Osteocyte (in vitro differentiated cells): ENCODE data around the gene DGKD. TPM values are rescaled to one million over a fixed set of nuclear protein-coding genes. Genes with fewer than 3 reads are reported as not detected.

Experiments
- DNase-seq: peaks from one replicate; pipeline ENCODE4 v3.0.0; 2021; ENCODE audit warnings: mixed read lengths; ENCODE audit not compliant: unreplicated experiment; ENCODE audit errors: extremely low spot score
- H3K27ac Mint-ChIP-seq: one replicate; pipeline ENCODE4 v1.8.0; 2021; ENCODE audit warnings: mild to moderate bottlenecking, mixed read lengths; ENCODE audit not compliant: unreplicated experiment
- H3K27me3 Mint-ChIP-seq: one replicate; pipeline ENCODE4 v1.8.0; 2021; ENCODE audit warnings: mixed read lengths; ENCODE audit not compliant: unreplicated experiment
- H3K36me3 Mint-ChIP-seq: one replicate; pipeline ENCODE4 v1.8.0; 2021; ENCODE audit warnings: mixed read lengths; ENCODE audit not compliant: unreplicated experiment
- H3K4me1 Mint-ChIP-seq: one replicate; pipeline ENCODE4 v1.8.0; 2021; ENCODE audit warnings: mixed read lengths; ENCODE audit not compliant: unreplicated experiment
- H3K4me3 Mint-ChIP-seq: one replicate; pipeline ENCODE4 v1.8.0; 2021; ENCODE audit warnings: mild to moderate bottlenecking, moderate library complexity, mixed read lengths; ENCODE audit not compliant: unreplicated experiment
- H3K9me3 Mint-ChIP-seq: one replicate; pipeline ENCODE4 v1.8.0; 2021; ENCODE audit warnings: mixed read lengths; ENCODE audit not compliant: unreplicated experiment
- total RNA-seq: library from RNA; stranded (reverse); gene quantifications from 2 replicates; pipeline ENCODE4 v1.2.1, GENCODE V29; 2021
- TF ChIP-seq, protein P1 (sequence below): fragments of 200-600 bp; sonication (generic); IDR thresholded peaks from 2 replicates; pipeline ENCODE4 v1.5.0; 2021; ENCODE audit warnings: antibody characterized with exemption, mild to moderate bottlenecking, moderate library complexity

Gene DGKD
- total RNA-seq, 1 donor from 2014 or later = 70.5 TPM

DNA sequence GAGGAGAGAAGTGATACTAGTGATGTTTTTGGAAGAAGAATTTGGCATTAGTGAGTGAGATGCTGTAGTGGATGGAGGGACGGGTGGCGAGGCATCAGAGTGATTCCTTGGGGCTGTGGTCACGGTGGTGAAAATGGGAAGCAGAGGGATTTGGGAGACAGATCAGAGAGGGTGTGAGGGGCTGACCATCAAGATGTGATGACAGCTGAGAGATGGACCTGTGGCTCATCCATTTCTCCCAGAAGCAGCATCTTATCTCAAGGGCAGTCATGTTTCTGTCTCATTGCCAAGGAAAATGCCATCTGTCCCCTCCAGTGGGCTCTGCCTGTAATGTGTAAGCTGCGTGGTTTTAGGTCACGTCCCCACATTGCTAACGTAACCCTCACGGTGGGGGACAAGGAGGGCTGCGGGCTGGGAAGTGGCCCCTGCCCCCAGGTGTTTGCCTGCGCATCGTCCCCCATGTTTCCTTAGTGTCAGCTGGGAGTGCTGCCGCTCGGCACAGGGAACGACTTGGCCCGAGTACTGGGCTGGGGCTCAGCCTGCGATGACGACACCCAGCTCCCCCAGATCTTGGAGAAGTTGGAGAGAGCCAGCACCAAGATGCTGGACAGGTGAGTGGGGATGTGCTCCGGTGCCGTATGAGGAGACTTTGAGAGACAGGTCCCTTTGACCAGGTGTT lies 91.0 kb downstream of the DGKD start:
- TF ChIP-seq, protein P1, sequence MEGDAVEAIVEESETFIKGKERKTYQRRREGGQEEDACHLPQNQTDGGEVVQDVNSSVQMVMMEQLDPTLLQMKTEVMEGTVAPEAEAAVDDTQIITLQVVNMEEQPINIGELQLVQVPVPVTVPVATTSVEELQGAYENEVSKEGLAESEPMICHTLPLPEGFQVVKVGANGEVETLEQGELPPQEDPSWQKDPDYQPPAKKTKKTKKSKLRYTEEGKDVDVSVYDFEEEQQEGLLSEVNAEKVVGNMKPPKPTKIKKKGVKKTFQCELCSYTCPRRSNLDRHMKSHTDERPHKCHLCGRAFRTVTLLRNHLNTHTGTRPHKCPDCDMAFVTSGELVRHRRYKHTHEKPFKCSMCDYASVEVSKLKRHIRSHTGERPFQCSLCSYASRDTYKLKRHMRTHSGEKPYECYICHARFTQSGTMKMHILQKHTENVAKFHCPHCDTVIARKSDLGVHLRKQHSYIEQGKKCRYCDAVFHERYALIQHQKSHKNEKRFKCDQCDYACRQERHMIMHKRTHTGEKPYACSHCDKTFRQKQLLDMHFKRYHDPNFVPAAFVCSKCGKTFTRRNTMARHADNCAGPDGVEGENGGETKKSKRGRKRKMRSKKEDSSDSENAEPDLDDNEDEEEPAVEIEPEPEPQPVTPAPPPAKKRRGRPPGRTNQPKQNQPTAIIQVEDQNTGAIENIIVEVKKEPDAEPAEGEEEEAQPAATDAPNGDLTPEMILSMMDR = no peak
- DNase-seq = no peak
- Mint-ChIP-seq H3K27me3 (no peaks in the 10 kb centered on the region), H3K4me3 (no peak overlapping the region), H3K27ac (no peak overlapping the region), H3K36me3 (peaks cover 28% of the 10 kb centered on the region), H3K9me3 (no peaks in the 10 kb centered on the region), H3K4me1 (peaks cover 16% of the 10 kb centered on the region)

DNA sequence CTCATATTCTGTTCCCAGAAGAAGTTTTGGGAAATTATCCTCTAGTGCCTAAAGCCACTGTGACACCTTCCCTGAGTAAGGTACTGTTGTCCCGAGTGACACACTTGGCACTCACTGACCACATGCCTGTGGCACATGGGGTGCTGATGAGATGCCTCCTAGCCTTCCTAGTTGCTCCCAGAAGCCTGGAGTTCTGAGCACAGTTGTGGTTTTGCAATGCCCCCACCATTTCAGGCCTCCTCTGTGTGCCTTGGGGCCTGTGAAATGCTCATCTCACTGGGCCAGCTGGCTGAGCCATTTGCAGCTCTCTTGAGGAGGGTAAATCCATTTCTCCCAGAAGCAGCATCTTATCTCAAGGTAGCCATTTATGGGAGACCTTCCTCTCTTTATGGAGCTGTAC lies 91.8 kb downstream of the DGKD start:
- H3K9me3 Mint-ChIP-seq = no peaks in the 10 kb centered on the region
- TF ChIP-seq, protein P1 = no peak
- no peak overlapping the region for H3K4me3 Mint-ChIP-seq
- peaks cover 16% of the 10 kb centered on the region for H3K4me1 Mint-ChIP-seq
- H3K27me3 Mint-ChIP-seq = no peaks in the 10 kb centered on the region
- peaks cover 32% of the 10 kb centered on the region for H3K36me3 Mint-ChIP-seq
- H3K27ac Mint-ChIP-seq = no peak overlapping the region
- no peak for DNase-seq

DNA sequence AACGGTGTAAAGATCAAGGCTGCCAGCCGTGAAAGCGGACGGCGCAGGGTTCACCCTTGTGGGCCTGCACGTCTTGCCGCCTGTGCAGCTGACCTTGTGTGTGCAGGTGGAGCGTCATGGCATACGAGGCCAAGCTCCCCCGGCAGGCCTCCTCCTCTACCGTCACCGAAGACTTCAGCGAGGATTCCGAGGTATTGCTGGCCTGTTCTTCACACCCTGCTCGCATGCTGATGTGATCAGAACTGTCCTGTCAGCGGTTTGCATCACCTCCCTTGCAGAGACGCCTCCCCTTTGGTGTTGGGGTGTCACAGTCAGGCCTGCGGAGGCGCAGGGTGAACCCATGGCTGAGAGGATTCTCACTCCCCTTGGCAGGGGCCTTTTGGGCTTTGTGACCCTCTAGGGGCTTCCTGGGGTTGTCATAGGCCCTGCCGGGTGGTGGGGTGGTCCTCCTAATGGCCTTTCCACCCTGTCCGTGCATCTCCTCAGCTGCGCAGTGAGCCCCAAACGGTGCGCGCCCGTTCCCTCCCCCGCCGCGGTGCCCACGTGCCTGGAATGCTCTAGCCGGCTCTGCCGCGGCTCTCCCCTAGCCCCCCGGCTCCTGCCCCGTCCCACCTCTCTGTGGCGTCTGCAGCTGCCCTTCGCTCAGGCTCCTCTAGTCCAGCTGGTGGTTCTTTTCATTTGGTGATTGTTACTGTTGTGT lies 92.5 kb downstream of the DGKD start:
- Mint-ChIP-seq H3K4me1 (peaks cover 16% of the 10 kb centered on the region), H3K27ac (no peak overlapping the region)
- no peak for DNase-seq

DNA sequence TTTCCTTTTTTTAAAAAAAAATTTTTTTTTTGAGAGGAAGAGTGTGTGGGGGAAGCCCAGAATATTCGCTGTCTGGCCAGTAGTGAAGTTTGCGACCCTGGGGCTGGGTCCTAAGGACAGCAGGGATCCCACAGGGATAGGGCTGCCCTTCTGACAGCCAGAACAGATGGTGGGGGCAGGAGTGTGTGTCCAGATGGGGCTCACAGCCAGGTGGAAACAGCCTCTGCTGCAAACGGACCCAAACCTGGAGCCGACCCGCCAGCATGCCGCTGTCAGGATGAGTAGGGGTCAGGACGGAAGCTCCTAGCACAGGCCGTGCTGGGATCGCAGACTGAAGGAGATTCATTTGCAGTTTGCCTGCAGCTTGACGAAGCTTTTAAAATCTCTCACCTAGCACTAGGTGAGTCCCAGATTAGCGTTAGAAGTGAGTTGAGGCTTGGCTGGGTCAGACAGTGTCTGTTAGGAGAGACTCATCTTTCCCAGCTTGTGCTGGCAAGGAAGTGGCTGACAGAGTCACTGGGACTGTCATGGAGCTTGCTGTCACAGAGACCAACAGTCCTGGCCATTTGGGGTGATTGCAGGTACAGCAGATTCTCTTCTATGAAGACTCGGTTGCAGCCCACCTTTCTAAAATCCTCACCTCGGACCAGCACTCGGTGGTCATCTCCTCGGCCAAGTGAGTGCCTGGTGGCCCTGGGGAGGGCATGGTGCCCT lies 93.4 kb downstream of the DGKD start:
- Mint-ChIP-seq H3K4me3 (no peak overlapping the region), H3K36me3 (peaks cover 36% of the 10 kb centered on the region), H3K9me3 (no peaks in the 10 kb centered on the region), H3K4me1 (peaks cover 16% of the 10 kb centered on the region), H3K27me3 (no peaks in the 10 kb centered on the region), H3K27ac (no peak overlapping the region)
- TF ChIP-seq, protein P1 = no peak
- no peak for DNase-seq

More for the DNA sequence above, 92.5 kb downstream of the DGKD start:
- TF ChIP-seq, protein P1 = no peak
- Mint-ChIP-seq H3K9me3 (no peaks in the 10 kb centered on the region), H3K4me3 (no peak overlapping the region), H3K36me3 (peaks cover 32% of the 10 kb centered on the region), H3K27me3 (no peaks in the 10 kb centered on the region)

DNA sequence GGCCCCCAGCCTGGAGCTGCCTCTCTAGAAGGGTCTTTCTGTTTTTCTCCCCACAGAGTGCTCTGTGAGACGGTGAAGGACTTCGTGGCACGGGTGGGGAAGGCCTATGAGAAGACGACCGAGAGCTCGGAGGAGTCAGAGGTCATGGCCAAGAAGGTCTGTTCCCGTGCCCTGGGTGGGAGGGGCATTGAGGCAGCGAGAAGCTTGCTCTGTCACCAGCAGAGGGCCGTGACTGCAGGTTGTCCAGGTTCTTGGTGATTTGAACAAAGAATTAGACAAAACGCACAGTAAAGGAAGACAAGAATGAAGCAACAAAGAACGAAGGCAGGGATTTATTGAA lies 93.9 kb downstream of the DGKD start:
- DNase-seq = no peak
- Mint-ChIP-seq H3K27ac (no peak overlapping the region), H3K4me3 (no peak overlapping the region), H3K4me1 (peaks cover 14% of the 10 kb centered on the region), H3K27me3 (no peaks in the 10 kb centered on the region), H3K9me3 (no peaks in the 10 kb centered on the region), H3K36me3 (peaks cover 35% of the 10 kb centered on the region)
- TF ChIP-seq, protein P1 = peak; percentile 21
